AG20443 (cell line): ENCODE measurements around the gene TULP4.
"Not testable (repeated sequence)": the region's sequence is repeated elsewhere in the genome, so short reads cannot be mapped to it uniquely, and the experiment has no call there.

Experiments used
- DNase-seq: peaks from one replicate; pipeline ENCODE4 v3.0.0; 2012; ENCODE audit warnings: low spot score, mixed read lengths

Gene TULP4

GRCh38 chr6:158503222-158503621 lies 191.0 kb downstream of the TULP4 start:
- DNase-seq: no peak

GRCh38 chr6:158503846-158504245 lies 191.6 kb downstream of the TULP4 start:
- no peak for DNase-seq

- no peak for DNase-seq
Measured at GRCh38 chr6:158505194-158505593, 192.9 kb downstream of the TULP4 start.

- DNase-seq: no peak
Measured at GRCh38 chr6:158506601-158507000, 194.3 kb downstream of the TULP4 start.

- DNase-seq: no peak
Measured at GRCh38 chr6:158507174-158507573, 194.9 kb downstream of the TULP4 start.

- no peak for DNase-seq
Measured at GRCh38 chr6:158508450-158508849, 196.2 kb downstream of the TULP4 start.

- DNase-seq: no peak
Measured at GRCh38 chr6:158509465-158509864, 197.2 kb downstream of the TULP4 start.

- no peak for DNase-seq
Measured at GRCh38 chr6:158512809-158513208, 200.5 kb downstream of the TULP4 start.

- DNase-seq: no peak
Measured at GRCh38 chr6:158514176-158514575, 201.9 kb downstream of the TULP4 start.

- DNase-seq: no peak
Measured at GRCh38 chr6:158514991-158515390, 202.7 kb downstream of the TULP4 start.

- DNase-seq: no peak
Measured at GRCh38 chr6:158516098-158516497, 203.8 kb downstream of the TULP4 start.

GRCh38 chr6:158517038-158517437 lies 204.8 kb downstream of the TULP4 start:
- no peak for DNase-seq

- DNase-seq: no peak
Measured at GRCh38 chr6:158517581-158517980, 205.3 kb downstream of the TULP4 start.

- DNase-seq: peak; percentile 87
Measured at GRCh38 chr6:158518191-158519127, 206.2 kb downstream of the TULP4 start.

- no peak for DNase-seq
Measured at GRCh38 chr6:158519300-158519699, 207.0 kb downstream of the TULP4 start.

- no peak for DNase-seq
Measured at GRCh38 chr6:158519761-158520160, 207.5 kb downstream of the TULP4 start.

GRCh38 chr6:158520975-158521374 lies 208.7 kb downstream of the TULP4 start:
- DNase-seq: not testable (repeated sequence)

- DNase-seq: no peak
Measured at GRCh38 chr6:158521759-158522158, 209.5 kb downstream of the TULP4 start.

- DNase-seq: no peak
Measured at GRCh38 chr6:158522616-158523015, 210.4 kb downstream of the TULP4 start.

- DNase-seq: no peak
Measured at GRCh38 chr6:158524311-158524710, 212.0 kb downstream of the TULP4 start.

GRCh38 chr6:158527858-158528257 lies 215.6 kb downstream of the TULP4 start:
- DNase-seq: not testable (repeated sequence)

- DNase-seq: no peak
Measured at GRCh38 chr6:158528826-158529225, 216.6 kb downstream of the TULP4 start.

- DNase-seq: no peak
Measured at GRCh38 chr6:158529629-158530028, 217.4 kb downstream of the TULP4 start.

- no peak for DNase-seq
Measured at GRCh38 chr6:158531566-158531965, 219.3 kb downstream of the TULP4 start.
